Pancreas (tissue), 10 donors: ENCODE measurements around the gene CRACR2B. TPM values are rescaled to one million over a fixed set of nuclear protein-coding genes. Genes with fewer than 3 reads are reported as not detected.

ENCODE experiments used
- ATAC-seq, 4 donors: fragments of 200-7000 bp; cut with Tn5 transposase; one replicate each; pipeline versions ENCODE4 v1.8.0 to v1.9.1; 2020; ENCODE audit warnings: mild to moderate bottlenecking in 4 of 4, moderate library complexity in 4 of 4
- DNase-seq, 6 donors: peaks; one replicate each; pipeline ENCODE4 v3.0.0-alpha.2; 2020
- FAIRE-seq: peaks from 2 replicates; lab custom pipeline; 2012; peaks lifted over from hg19 to GRCh38; lab: Jason Lieb, UNC
- H3K27ac ChIP-seq, 4 donors: fragments of 200-600 bp; sonication (generic); 1 replicate in 3 of 4; 2 replicates in 1 of 4; pipeline versions ENCODE4 v1.5.0 to v1.8.0; 2020
- H3K27me3 ChIP-seq, 4 donors: fragments of 200-600 bp; one replicate each; pipeline ENCODE4 v1.8.0; 2021
- H3K36me3 ChIP-seq, 3 donors: fragments of 200-600 bp; sonication (generic) in 1 of 3; one replicate each; pipeline versions ENCODE4 v1.5.0 to v1.8.0; 2020 to 2021
- H3K4me1 ChIP-seq, 3 donors: fragments of 200-600 bp; one replicate each; pipeline ENCODE4 v1.8.0; 2021
- H3K4me3 ChIP-seq, 4 donors: fragments of 200-600 bp; sonication (generic) in 2 of 4; one replicate each; pipeline versions ENCODE4 v1.5.0 to v1.8.0; 2020 to 2021
- H3K9me3 ChIP-seq, 4 donors: fragments of 200-600 bp; one replicate each; pipeline ENCODE4 v1.8.0; 2021
- WGBS, 2 donors: extraction: QIAGEN DNeasy Blood & Tissue Kit; methylation state at CpG; one replicate each; pipeline ENCODE4 v1.1.7; 2013; 5-methylcytosine and 5-hydroxymethylcytosine counted together
- intact Hi-C, 3 donors: fragments of 100-400 bp; cut with DNase I; formaldehyde crosslinking; loops; one replicate each; pipeline versions ENCODE4 v1.11.1 to v1.14.2; 2022
- polyA plus RNA-seq, 2 donors: library from polyadenylated mRNA; stranded (reverse); fragments of 200-250 nt; gene quantifications; one replicate each; pipeline ENCODE4 v1.2.3, GENCODE V29; 2013
- total RNA-seq, 6 donors: library from RNA; stranded (reverse); fragmentation: NEBNext Ultra II Directional in 4 of 6; extraction: Animal tissue kit (Norgen Biotek cat#: 25700) in 4 of 6; gene quantifications; one replicate each; pipeline versions ENCODE4 v1.2.1 to v1.2.4, GENCODE V29; 2021 to 2023
- TF ChIP-seq, protein P1 (sequence below), 4 donors: fragments of 200-600 bp; sonication (generic) in 3 of 4; IDR thresholded peaks; one replicate each; pipeline versions ENCODE4 v1.5.0 to v1.8.0; 2021; ENCODE audit warnings: antibody characterized with exemption in 4 of 4
- donor health status: healthy with polysubstance abuse.
- donor health status: DM: no; HTN: no; CAD: no; lungs with moderate emphysema.
- donor health status: DM: no; HTN: no; CAD: no.
- donor health status: control.
- donor health status: control.
- donor health status: Bipolar disorder and iron deficiency.
- donor health status: DM: yes; HTN: yes; CAD: no.
- donor health status: DM: no; HTN: no; CAD: no.
- donor health status: DM: no; HTN: no; CAD: no.
- donor health status: DM: yes; HTN: yes; CAD: no.

The CRACR2B gene
- total and polyA plus RNA-seq, 8 donors, result 60.6 to 378 (median 125) TPM

DNA sequence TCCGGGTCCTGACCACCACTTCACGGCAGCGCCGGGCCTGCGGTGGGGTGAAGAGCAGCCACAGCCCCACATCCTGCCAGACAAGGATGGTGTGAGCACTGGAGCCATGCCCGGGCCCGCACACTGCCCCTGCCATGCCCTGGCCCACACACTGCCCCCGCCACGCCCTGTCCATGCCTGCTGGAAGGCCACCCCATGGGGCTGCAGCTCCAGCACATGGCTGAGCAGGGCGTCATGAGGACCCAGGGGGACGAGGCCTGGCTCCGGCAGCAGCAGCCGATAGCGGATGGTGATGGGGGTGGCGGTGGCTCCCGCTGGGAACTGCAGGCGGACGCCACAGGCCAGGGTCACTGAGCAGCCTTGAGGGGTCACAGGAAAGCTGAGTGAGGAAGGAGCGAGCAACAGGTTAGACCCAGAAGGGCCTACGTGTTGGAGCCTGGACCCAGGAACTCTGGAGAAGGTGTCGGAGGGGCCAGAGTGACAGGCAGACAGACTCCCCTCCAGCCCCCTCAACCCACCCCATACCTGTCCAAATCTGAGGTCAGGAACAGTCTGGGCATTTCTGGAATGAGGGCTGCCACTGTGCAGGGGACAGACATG, 25.6 kb upstream of the CRACR2B start:
- TF ChIP-seq, protein P1, sequence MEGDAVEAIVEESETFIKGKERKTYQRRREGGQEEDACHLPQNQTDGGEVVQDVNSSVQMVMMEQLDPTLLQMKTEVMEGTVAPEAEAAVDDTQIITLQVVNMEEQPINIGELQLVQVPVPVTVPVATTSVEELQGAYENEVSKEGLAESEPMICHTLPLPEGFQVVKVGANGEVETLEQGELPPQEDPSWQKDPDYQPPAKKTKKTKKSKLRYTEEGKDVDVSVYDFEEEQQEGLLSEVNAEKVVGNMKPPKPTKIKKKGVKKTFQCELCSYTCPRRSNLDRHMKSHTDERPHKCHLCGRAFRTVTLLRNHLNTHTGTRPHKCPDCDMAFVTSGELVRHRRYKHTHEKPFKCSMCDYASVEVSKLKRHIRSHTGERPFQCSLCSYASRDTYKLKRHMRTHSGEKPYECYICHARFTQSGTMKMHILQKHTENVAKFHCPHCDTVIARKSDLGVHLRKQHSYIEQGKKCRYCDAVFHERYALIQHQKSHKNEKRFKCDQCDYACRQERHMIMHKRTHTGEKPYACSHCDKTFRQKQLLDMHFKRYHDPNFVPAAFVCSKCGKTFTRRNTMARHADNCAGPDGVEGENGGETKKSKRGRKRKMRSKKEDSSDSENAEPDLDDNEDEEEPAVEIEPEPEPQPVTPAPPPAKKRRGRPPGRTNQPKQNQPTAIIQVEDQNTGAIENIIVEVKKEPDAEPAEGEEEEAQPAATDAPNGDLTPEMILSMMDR (IDR thresholded peaks at IDR 0.05), result no peak
- peak in 3 of 6 donors; percentile 51 to 81 (median 57) for DNase-seq
- intact Hi-C loops, result no loop called here

DNA sequence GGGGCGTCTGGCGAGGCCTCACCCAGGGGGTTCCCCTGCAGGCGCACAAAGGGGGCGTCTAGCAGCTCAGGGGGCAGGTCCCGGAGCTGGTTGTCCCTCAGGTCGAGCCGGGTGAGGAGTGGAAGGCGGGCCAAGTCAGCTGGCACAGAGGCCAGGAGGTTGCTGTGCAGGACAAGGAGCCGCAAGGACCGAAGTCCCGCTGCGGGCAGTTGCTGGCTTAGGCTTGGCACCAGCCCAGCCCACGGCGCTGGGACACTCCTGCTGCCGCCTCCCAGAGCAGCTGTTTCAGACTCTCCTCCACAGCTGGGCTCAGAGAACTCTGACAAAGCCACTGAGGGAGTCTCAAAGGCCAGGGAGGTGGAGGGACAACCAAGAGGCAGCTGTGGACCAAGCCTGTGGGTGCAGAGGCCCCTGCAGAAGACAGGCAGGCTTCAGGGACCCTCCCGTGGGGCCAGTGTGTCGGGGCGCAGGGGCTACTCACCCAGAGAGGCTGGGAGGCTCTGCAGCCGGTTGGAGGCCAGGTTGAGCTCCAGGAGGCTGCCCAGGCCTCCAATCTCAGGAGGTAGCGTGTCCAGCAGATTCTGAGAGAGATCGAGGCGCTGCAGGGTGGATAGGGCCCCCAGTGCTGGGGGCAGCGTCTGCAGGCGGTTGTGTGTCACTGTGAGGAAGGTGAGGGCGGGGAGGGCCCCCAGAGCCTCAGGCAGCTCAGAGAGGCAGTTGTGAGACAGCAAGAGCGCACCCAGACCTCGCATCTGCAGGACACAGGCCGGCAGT, 24.8 kb upstream of the CRACR2B start:
- Histone ChIP-seq H3K27me3 (no peaks in the 10 kb centered on the region), H3K27ac (no peak overlapping the region), H3K36me3 (no peaks in the 10 kb centered on the region), H3K9me3 (no peaks in the 10 kb centered on the region), H3K4me1 (peaks cover 3 to 11% (median 8%) of the 10 kb centered on the region in 3 donors), H3K4me3 (no peak overlapping the region)
- no peak for ATAC-seq
- WGBS, 2 donors, result 89 to 90% methylated on average over 28 of the region's 28 CpGs
- TF ChIP-seq, protein P1 (IDR thresholded peaks at IDR 0.05), result no peak
- FAIRE-seq, result no peak
- peak in 3 of 6 donors; percentile 51 to 80 (median 56) for DNase-seq
- intact Hi-C loops, result no loop called here

More for the DNA sequence above, 25.6 kb upstream of the CRACR2B start:
- H3K27me3 ChIP-seq, result no peaks in the 10 kb centered on the region
- WGBS, 2 donors, result 97 to 99% methylated on average over 19 to 21 of the region's 21 CpGs
- no peak overlapping the region for H3K27ac ChIP-seq
- H3K4me3 ChIP-seq, result no peak overlapping the region
- no peaks in the 10 kb centered on the region for H3K9me3 ChIP-seq
- ATAC-seq (no peak), FAIRE-seq (no peak)
- no peaks in the 10 kb centered on the region for H3K36me3 ChIP-seq
- H3K4me1 ChIP-seq, result peaks cover 3 to 12% (median 8%) of the 10 kb centered on the region in 3 donors

DNA sequence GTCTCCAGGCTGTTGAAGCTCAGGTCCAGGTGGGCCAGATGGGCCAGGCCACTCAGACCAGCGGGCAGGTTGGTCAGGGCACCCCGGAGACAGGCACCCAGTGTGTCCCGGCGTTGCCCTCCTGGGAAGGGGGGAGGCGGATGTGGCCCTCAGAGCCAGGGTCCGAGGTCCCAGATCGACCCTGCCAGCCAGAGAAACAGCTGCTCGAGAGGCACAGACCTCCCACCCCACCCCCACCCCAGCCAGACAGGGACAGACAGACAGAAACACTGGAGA, 24.3 kb upstream of the CRACR2B start:
- DNase-seq (peak in 1 of 6 donors; percentile 54), ATAC-seq (no peak), FAIRE-seq (no peak)
- Histone ChIP-seq H3K4me1 (peaks cover 5 to 13% (median 10%) of the 10 kb centered on the region in 3 donors), H3K36me3 (no peaks in the 10 kb centered on the region), H3K27me3 (no peaks in the 10 kb centered on the region), H3K27ac (no peak overlapping the region), H3K4me3 (no peak overlapping the region), H3K9me3 (no peaks in the 10 kb centered on the region)
- intact Hi-C loops, result no loop called here
- TF ChIP-seq, protein P1 (IDR thresholded peaks at IDR 0.05), result no peak
- WGBS, 2 donors, result 53 to 66% methylated on average over 7 to 8 of the region's 8 CpGs

DNA sequence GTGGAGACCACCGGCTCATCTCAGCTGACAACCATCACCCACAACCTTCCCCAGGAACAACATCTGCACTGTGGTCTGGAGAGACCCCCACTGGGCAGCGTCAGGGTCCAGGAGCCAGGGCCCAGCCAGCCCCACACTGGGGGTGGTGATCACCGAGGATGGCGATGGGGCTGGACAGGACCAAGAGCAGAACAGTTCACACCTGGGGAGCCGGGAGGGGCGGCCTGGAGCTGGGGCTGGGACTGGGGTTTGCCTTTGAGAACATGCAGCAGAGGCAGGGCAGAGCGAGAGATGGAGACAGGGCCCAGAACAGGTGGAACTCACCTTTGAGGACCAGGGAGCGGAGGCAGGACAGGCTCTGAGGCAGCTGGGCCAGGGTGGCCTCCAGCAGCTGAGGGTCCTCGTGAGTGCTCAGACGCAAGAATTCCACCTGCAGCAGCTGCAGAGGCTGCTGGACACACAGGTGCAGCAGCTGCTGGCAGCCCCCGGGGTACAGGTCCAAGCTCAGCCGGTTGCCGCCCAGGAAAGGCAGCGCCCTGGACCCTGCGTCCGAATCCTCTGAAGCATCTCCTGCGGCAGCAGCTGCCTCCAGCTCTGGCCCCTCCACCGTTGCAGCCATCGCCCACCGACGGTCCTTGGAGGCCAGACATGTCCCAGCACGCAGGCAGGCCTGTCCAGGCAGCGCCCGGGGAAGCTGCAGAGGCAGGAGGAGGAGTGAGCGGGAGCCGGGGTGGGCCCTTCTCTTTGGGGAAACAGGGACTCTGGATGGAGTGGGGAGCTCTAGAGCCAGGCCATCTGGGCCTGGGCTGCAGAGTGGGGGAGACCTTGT, 23.7 kb upstream of the CRACR2B start:
- Histone ChIP-seq H3K4me1 (peaks cover 7 to 16% (median 12%) of the 10 kb centered on the region in 3 donors), H3K4me3 (peak overlapping the region in 2 of 4 donors; percentile 55 to 62), H3K27ac (no peak overlapping the region), H3K27me3 (no peaks in the 10 kb centered on the region), H3K36me3 (no peaks in the 10 kb centered on the region), H3K9me3 (no peaks in the 10 kb centered on the region)
- TF ChIP-seq, protein P1 (IDR thresholded peaks at IDR 0.05), result no peak
- intact Hi-C loops, result no loop called here
- FAIRE-seq, result no peak
- 64 to 70% methylated on average over 24 to 26 of the region's 26 CpGs for WGBS, 2 donors
- no peak for ATAC-seq
- peak in 3 of 6 donors; percentile 49 to 82 (median 60) for DNase-seq
